Measurements from ENCODE around the gene TMCC3. TPM values are rescaled to one million over a fixed set of nuclear protein-coding genes. Genes with fewer than 3 reads are reported as not detected.

The TMCC3 gene
- total RNA-seq, 1 donor from 2014 or later: 24.2 TPM

DNA sequence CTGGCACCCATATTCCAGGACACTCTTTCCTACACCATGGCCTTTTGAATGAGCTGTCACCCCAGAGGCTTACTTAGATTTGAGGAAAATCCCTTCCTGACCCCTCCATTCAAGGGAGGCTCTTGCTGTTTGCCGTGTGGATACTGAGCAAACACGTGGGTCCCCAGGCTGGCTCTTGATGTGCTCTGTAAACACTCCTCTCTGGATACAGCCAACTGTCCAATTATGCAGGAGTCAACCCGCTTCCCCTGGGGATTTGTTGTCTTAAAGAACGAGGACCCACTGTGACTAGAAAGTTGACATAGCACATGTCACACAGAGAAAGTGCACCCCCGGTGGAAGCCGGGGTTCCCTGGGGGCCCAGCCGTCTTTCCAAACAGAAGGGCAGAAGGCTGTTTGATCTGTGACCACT is 114.8 kb downstream of the TMCC3 start:
- peaks cover 9% of the 10 kb centered on the region for H3K27me3 Mint-ChIP-seq
- H3K36me3 Mint-ChIP-seq (ENCODE audit: low read depth): no peaks in the 10 kb centered on the region
- no peak overlapping the region for H3K4me3 Mint-ChIP-seq
- no peaks in the 10 kb centered on the region for H3K9me3 Mint-ChIP-seq
- H3K4me1 Mint-ChIP-seq: peaks cover 3% of the 10 kb centered on the region
- ChIA-PET POLR2A (no interaction called here), CTCF (interaction anchor here (0.6 to 2.0 kb wide), 6 partner anchors 101 to 433 kb away, joined by 3 to 16 read pairs (median 6); no protein-coding TSS in a partner anchor)
- TF ChIP-seq CTCF (IDR thresholded peaks at IDR 0.05): no peak
- ATAC-seq (ENCODE audit: low read depth): no peak
- no peak for DNase-seq
- no peak overlapping the region for H3K27ac Mint-ChIP-seq
- intact Hi-C loops (cut with micrococcal nuclease): no loop called here

GRCh38 chr12:94534774-94535509 is 115.4 kb downstream of the TMCC3 start:
- peaks cover 3% of the 10 kb centered on the region for H3K4me1 Mint-ChIP-seq
- no peak overlapping the region for H3K4me3 Mint-ChIP-seq
- peaks cover 9% of the 10 kb centered on the region for H3K27me3 Mint-ChIP-seq
- ATAC-seq (ENCODE audit: low read depth) (no peak), DNase-seq (no peak)
- CTCF ChIA-PET: interaction anchor here (0.6 to 2.0 kb wide), 9 partner anchors 21 to 433 kb away, joined by 3 to 16 read pairs (median 3); no protein-coding TSS in a partner anchor
- H3K27ac Mint-ChIP-seq: no peak overlapping the region
- intact Hi-C loops (cut with micrococcal nuclease): no loop called here
- no peaks in the 10 kb centered on the region for H3K9me3 Mint-ChIP-seq
- TF ChIP-seq CTCF (IDR thresholded peaks at IDR 0.05): no peak
- POLR2A ChIA-PET: no interaction called here
- H3K36me3 Mint-ChIP-seq (ENCODE audit: low read depth): no peaks in the 10 kb centered on the region

DNA sequence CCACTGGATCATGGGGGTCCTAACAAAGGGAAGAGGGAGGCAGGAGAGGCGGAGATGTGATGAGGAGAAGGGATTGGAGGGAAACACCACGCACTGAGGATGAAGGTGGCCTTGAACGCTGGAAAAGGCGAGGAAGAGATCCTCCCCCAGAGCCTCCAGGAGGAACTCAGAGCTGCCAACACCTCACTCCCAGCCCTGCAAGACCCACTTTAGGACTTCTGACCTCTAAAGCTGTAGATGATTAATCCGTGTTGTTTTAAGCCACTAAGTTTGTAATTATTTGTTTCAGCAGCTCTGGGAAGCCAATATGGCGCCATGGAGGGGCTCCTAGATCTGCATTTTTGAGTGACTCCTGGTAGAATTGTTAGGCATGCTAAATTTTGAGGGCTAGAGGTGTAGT is 116.1 kb downstream of the TMCC3 start:
- Mint-ChIP-seq H3K9me3 (no peaks in the 10 kb centered on the region), H3K27ac (no peak overlapping the region), H3K4me1 (peaks cover 3% of the 10 kb centered on the region), H3K4me3 (no peak overlapping the region), H3K27me3 (peaks cover 9% of the 10 kb centered on the region), H3K36me3 (ENCODE audit: low read depth) (no peaks in the 10 kb centered on the region)
- no peak for TF ChIP-seq CTCF (IDR thresholded peaks at IDR 0.05)
- ATAC-seq (ENCODE audit: low read depth): no peak
- DNase-seq: no peak
- intact Hi-C loops (cut with micrococcal nuclease): no loop called here
- POLR2A ChIA-PET: no interaction called here
- CTCF ChIA-PET: interaction anchor here (0.8 to 5.2 kb wide), 9 partner anchors 20 to 432 kb away, joined by 3 to 38 read pairs (median 4); no protein-coding TSS in a partner anchor

- Mint-ChIP-seq H3K4me3 (no peak overlapping the region), H3K27ac (no peak overlapping the region), H3K4me1 (peaks cover 5% of the 10 kb centered on the region), H3K36me3 (ENCODE audit: low read depth) (no peaks in the 10 kb centered on the region), H3K9me3 (no peaks in the 10 kb centered on the region), H3K27me3 (peaks cover 9% of the 10 kb centered on the region)
- intact Hi-C loops (cut with micrococcal nuclease): loop anchor here (1.0 to 2.0 kb wide), 9 partner anchors 98 to 1030 kb away; no protein-coding TSS in a partner anchor
- TF ChIP-seq CTCF (IDR thresholded peaks at IDR 0.05): no peak
- ChIA-PET CTCF (interaction anchor here (0.7 to 5.2 kb wide), 5 partner anchors 365 to 431 kb away, joined by 3 to 38 read pairs (median 3); no protein-coding TSS in a partner anchor), POLR2A (no interaction called here)
- ATAC-seq (ENCODE audit: low read depth) (peak; percentile 88), DNase-seq (peak; percentile 63)
Observed at GRCh38 chr12:94532490-94533422, 117.6 kb downstream of the TMCC3 start.
